ENCODE data around the gene RINL.
"Not testable (repeated sequence)": the region's sequence is repeated elsewhere in the genome, so short reads cannot be mapped to it uniquely, and the experiment has no call there.

The RINL gene

GRCh38 chr19:38836159-38836982, 41.7 kb downstream of the RINL start:
- no peak for DNase-seq (ENCODE audit: low spot score)

DNA sequence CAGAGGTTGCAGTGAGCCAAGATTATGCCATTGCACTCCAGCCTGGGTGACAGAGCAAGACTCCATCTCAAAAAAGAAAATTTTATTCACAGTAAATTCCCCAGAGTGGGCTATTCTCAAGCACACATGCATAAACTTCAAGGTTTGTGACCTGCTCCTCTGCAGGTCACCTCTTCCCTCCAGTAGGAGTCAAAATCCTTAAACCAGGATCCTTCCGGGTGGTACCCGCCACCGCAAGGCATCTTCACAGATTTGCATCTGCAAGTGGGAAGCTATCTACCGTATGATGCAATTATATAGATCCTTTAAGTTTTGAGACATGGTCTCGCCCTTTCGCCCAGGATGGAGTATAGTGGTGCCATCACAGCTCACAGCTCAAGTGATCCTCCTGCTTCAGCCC, 43.5 kb downstream of the RINL start:
- DNase-seq (ENCODE audit: low spot score): no peak

DNA sequence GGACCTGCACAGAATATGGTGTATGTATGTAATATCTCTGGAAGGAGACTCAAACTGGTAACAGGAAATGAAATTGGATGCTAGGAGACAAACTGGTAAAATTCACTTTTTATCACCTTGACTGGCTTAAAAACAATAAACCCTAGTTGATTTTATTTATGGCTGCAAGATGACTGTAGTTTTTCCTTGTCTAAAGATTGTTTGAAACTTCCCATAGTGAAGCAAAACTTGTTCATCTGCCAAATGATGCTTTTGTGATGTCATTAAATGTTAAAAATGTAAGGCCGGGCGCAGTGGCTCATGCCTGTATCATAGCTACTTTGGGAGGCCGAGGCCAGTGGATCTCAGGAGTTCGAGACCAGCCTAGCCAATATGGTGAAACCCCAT, 44.0 kb downstream of the RINL start:
- no peak for DNase-seq (ENCODE audit: low spot score)

DNA sequence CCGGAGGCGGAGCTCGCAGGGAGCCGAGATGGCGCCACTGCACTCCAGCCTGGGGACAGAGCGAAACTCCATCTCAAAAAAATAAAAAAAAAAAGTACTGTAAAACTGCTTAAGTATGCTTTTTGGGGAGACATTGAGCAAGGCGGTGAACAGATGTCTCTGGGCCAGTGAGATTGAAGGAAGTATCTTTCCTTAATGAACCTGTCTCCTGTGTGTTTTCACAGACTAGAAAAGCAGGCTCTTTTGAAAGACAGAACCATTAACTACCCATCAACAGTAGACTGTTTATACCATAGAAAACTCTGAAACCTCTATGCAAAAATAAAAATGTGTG, 45.0 kb downstream of the RINL start:
- no peak for DNase-seq (ENCODE audit: low spot score)

DNA sequence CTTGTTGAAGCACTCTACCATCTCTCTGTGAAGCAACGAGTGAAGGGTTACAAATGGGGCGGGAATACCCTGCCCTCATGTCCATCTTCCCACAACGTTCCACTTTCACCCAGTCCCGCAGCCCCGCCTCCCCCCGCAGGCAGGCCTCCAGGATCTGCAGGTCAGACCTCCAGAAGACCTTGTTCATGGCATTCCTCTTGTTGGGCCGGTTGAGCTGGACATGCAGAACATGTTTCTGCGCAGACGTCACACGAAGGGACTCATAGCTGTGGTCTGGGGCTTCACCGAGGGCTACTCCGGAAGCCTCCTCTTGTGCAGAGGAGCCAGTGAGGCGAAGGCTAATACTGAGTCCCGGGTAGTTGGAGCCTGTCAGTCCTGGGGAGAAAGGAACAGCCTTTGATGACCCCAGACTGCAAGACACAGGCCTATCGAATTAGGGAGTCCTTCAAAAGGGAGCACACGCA, 46.9 kb downstream of the RINL start:
- peak; percentile 55 for DNase-seq (ENCODE audit: low spot score)

DNA sequence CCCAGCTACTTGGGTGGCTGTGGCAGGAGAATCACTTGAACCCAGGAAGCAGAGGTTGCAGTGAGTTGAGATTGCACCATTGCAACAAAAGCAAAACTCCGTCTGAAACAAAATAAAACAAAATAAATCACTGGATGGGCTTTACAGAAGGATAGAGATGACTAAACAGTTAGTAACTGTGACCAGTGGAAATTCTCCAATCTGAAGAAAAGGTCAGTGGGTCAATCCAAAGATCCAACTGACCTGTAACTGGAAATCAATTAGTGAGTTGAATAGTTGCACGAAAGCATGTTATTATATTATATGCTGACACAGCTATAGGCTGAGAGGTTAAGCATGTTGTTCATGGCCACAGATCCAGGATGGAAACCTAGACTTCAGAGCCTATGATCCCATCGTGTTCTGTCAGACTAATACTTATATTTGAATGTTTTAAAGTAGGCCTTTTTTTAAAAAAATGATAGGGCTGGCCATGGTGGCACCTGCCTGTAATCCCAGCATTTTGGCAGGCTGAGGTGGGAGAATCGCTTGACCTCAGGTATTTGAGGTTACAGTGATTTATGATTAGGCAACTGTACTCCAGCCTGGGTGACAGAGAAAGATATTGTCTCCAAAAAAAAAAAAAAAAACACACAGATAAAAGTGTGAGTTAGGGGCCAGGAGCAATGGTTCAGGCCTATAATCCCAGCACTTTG, 47.9 kb downstream of the RINL start:
- no peak for DNase-seq (ENCODE audit: low spot score)

DNA sequence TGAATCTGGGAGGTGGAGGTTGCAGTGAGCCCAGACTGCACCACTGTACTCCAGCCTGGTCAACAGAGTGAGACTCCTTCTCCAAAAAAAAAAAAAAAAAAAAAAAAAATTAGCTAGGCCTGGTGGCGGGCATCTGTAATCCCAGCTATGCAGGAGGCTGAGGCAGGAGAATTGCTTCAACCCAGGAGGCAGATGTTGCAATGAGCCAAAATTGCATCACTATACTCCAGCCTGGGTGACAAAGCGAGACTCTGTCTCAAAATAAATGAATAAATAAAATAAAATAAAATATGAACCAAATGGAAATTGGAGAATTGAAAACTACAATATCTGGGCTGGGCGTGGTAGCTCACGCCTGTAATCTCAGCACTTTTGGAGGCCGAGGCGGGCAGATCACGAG, 48.9 kb downstream of the RINL start:
- not testable (repeated sequence) for DNase-seq (ENCODE audit: low spot score)

GRCh38 chr19:38826856-38827551, 51.1 kb downstream of the RINL start:
- DNase-seq (ENCODE audit: low spot score): no peak

- not testable (repeated sequence) for DNase-seq (ENCODE audit: low spot score)
Measured at GRCh38 chr19:38825936-38826335, 52.1 kb downstream of the RINL start.

DNA sequence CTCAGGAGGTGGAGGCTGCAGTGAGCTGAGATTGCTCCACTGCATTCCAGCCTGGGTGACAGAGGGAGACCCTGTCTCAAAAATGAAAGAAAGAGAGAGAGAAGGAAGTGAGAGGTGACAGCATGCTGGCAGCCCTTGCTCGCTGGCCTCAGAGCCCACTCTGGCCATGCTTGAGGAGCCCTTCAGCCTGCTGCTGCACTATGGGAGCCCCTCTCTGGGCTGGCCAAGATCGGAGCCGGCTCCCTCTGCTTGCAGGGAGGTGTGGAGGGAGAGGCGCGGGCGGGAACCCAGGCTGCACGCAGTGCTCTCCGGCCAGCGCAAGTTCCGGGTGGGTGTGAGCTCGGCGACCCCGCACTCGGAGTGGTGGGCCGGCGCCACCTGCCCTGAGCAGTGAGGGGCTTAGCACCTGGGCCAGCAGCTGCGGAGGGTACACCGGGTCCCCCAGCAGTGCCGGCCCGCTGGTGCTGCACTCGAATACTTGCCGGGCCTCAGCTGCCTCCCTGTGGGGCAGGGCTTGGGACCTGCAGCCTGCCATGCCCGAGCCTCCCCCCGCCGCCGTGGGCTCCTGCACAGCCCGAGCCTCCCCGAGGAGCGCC, 56.7 kb downstream of the RINL start:
- not testable (repeated sequence) for DNase-seq (ENCODE audit: low spot score)

DNA sequence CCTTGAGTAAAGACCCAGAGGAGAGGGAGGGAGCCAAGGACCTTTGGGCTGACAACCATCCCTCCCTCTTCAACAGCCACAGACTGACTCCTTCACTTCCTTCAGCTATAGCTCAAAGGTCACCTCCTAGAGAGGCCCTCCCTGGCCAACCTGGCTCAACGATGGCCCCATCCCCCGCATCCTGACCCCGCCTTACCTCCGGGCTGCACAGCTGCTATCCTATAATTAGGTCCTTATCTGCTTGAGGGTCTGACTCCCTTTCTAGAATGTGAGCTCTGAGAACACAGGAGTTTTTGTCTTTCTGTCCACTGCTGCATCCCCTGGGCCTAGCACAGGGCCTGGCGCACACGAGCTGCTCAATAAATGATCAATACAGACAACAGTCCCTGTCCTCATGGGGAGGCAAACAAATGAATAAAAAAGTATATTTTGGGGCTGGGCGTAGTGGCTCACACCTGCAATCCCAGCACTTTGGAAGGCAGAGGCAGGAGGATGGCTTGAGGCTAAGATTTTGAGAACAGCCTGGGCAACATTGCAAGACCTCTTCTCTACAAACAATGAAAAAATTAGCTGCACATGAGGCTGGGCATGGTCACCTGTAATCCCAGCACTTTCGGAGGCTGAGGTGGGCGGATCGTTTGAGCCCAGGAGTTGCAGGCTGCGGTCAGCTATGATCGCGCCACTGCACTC, 58.7 kb downstream of the RINL start:
- peak; percentile 42 for DNase-seq (ENCODE audit: low spot score)
